ENCODE measurements around the gene GCSAML.
"Not testable (repeated sequence)": the region's sequence is repeated elsewhere in the genome, so short reads cannot be mapped to it uniquely, and the experiment has no call there.

Gene GCSAML

DNA sequence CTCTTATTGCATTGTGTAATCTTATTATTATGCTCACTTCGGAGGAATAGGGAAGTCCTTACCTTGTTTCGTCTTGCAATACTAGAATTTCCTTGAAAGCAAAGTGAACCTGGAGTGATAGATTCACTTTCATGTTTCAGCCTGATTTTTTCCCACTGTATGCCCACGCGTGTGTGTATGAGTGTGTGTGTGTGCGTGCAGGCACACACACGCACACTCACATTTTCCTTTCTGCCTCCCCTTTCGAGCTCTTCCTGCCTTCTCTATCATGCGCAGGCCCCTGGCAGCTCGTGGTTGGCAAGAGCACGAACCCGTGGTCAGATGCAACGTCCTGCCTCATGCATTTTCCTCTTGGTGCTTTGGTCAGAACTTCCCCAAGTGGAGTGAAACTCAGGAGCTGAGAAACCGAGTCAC lies at the start of gene GCSAML:
TSS of gene GCSAML (plus strand) at position 366 of the 414 bp plus-strand sequence. CDS start 58 bp downstream, outside the sequence.
- FAIRE-seq, result no peak

- no peak for FAIRE-seq
Measured at GRCh38 chr1:247500865-247501264, 48.1 kb upstream of the GCSAML start.

- FAIRE-seq, result no peak
Measured at GRCh38 chr1:247506831-247507230, 42.1 kb upstream of the GCSAML start.

DNA sequence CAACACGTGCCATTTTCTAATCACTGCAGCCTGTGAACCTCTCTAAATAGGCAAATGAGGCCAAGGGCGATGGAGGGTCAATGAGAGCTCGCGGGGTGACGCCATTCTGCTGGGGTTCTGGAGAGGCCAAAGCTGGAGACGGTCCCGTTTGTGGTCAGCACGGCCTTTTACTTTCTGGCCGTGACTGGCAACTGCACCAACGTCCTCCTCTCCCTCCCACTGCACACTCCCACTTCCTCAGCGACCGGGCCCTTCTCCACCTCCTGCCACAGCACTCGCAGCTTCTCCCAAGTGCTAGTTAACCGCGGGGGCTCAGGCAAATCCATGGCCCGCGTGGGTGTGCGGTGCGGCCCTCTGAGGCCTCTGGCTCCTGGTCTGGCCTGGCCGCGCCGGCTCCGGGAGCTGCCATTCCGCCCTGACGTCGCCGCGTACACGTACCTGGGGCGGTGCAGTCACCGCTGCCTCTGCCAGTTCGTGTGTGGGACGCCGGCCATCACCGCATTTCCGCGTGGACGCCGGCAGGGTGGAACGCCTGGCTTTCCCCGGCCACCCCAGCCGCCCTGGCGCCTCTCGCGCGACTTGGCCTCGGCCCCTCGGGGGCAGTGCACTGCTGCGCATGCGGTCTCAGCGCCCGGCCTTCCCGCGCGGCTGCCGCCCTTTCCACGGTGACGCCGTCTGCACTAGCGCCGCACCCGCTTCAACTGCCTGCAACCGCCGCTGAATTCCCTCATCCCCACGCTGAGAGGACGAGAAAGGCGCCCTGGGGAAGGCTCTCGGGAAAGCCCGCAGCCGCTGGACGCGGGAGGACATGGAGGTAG lies 30.9 kb upstream of the GCSAML start:
- FAIRE-seq, result no peak

DNA sequence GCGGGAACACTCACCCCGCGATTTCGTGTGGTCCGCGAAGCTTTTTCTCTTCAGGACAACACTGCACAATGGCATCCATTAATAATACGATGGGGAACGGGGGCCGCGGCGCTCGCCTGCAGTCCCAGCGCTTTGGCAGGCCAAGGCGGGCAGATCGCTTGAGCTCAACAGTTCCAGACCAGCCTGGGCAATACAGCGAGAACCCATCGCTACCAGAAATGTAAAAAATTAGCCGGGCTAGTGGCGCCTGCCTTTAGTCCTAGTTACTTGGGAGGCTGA lies 30.4 kb upstream of the GCSAML start:
- no peak for FAIRE-seq

DNA sequence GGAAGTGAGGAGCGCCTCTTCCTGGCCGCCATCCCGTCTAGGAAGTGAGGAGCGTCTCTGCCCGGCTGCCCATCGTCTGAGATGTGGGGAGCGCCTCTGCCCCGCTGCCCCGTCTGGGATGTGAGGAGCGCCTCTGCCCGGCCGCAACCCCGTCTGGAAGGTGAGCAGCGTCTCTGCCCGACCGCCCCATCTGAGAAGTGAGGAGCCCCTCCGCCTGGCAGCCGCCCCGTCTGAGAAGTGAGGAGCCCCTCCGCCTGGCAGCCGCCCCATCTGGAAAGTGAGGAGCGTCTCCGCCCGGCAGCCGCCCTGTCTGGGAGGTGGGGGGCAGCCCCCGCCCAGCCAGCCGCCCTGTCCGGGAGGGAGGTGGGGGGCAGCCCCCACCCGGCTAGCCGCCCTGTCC lies 27.0 kb upstream of the GCSAML start:
- not testable (repeated sequence) for FAIRE-seq

DNA sequence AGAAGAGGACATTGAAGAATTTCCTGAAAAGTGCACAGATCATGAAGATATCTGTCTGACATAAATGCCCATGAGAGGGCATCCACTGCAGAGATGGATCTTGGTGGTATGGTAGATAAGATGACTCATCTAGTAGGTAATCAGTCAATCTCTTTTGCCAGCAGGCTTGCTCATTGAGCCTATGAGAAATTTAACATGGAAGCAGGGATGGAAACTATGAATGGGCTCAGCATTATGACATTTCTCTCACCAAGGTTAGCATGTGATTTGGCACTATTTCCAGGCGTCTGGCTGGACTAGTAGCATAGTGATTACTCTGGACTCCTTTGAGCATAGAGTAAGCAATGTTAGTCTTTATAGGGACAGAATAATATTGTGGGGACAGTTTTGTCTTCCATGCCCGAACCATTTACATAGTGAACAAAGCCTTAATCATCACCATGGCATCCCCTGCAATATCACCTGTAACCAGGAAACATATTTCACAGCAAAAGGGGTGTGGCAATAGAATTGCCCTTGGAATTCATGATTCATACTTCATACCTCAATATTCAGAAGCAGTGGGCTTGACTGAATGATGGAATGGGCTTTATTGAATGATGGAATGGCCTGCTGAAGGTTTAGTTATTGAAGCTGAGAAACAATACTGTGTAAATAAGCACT lies 20.0 kb upstream of the GCSAML start:
- FAIRE-seq, result no peak

- FAIRE-seq, result no peak
Measured at GRCh38 chr1:247529771-247530355, 19.1 kb upstream of the GCSAML start.

GRCh38 chr1:247530785-247531184 lies 18.1 kb upstream of the GCSAML start:
- FAIRE-seq, result no peak

DNA sequence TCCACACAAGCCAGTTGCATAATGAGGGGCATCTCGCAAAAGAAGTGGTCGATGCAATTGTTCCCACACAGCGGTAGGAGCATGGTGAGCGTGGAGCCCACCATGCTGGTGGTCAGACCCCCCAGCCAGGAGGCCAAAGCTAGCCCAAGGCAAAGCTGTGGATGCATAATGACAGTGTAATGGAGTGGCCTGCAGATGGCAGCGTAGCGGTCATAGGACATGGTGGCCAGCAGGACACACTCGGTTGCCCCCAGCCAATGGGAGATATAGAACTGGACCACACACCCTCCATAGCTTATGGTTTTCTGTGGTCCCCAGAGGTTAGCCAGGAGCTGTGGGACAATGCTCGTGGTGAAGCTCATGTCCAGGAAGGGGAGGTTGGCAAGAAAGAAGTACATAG lies 17.0 kb upstream of the GCSAML start:
- FAIRE-seq, result no peak

GRCh38 chr1:247535402-247535801 lies 13.5 kb upstream of the GCSAML start:
- no peak for FAIRE-seq

DNA sequence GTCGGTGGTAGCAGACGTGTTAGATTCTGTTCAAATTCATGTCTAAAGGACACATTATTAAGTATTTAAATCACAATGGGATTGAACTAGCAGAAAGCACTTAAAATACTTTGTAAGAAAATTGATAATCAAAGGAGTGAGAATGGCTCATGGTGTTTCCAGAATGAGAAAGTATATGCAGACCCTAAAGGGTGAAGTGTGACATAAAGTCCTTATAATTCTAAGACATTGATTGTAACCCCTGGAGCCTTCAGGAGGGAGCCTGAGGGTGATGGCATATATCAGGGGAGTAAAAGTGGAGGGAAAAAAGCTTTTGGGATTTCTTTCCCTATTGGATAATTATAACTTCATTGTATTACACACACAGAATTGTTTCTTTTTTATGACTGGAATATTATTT lies 12.6 kb upstream of the GCSAML start, which contains the start of gene OR2C3:
TSS of gene OR2C3 (minus strand) at position 101 of the 400 bp plus-strand sequence. CDS start 3,929 bp downstream, outside the sequence.
- no peak for FAIRE-seq

DNA sequence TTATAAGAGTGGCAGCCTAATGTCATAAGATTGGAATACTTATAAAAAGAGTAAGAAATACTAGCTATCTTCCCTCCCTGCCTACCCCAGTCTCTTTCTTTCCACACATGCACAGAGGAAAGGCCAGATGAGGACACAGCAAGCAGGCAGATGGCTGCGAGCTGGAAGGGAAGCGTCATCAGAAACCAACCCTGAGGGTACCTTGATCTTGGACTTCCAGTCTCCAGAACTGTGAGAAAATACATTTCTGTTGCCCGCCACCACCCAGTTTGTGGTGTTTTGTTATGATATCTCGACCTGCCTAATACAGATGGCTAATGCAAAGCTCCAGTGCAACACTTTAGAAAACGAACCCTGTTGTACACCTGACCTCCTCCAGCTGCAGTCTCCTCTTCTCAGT lies 10.4 kb upstream of the GCSAML start:
- no peak for FAIRE-seq

GRCh38 chr1:247539215-247539614 lies 9.7 kb upstream of the GCSAML start:
- FAIRE-seq, result no peak

DNA sequence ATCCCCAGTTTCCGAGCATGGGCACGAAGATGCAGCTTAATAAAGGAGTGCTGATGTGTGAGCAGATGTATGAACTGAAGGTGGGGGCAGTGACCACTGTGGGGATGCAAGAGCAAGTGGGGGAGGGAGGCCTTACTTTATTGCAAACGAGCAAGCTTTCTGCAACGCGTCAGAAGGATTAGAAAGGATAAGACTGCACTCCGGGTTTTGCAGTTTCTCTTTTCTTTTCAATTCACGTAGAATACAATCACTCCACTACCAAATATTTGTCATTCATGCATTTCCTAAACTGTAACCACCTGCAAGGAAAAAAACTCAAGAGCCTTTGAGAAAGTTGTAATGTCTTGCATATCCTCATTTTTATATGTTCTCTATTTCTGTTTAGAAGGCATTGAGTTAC lies 8.4 kb upstream of the GCSAML start:
- FAIRE-seq, result no peak

GRCh38 chr1:247542811-247543210 lies 6.1 kb upstream of the GCSAML start:
- FAIRE-seq, result no peak

DNA sequence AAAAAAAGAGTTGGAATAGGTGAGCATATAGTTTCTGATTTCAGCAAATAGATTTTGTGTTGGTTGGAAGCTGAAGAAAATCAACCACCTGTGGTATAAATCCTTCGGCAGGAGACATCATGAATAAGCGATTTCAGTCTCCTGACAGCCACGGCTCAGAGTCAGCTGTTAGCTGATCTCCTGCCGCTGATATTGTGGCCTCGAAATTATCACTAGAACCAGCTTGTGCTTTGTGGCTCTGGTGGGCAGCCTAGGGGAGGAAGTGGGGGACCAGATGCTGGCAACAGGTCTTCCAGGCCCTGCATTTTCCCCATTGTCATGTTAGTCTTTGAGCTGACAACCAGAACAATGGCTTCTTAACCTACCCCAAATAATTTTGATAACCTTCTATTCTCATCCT lies 842 bp upstream of the GCSAML start:
- no peak for FAIRE-seq

DNA sequence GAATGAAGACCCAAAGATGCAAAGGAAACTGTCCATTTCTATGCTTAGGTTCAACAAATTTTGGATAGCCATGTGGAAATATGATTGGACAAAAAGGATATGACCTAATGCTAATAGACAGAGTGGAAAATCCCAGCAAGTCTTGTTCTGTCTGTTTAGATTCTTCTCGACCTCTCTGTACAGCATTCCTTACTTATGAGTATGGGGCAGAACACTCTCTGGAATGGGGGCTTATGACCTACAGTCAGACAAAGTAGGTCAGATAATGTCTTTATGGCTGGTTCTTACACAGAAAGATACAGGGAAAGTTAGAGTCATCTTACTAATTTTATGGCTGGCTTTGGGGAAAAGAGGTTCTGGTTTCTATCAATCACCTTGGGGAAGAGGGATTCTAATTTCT lies 2.8 kb downstream of the GCSAML start:
- no peak for FAIRE-seq

DNA sequence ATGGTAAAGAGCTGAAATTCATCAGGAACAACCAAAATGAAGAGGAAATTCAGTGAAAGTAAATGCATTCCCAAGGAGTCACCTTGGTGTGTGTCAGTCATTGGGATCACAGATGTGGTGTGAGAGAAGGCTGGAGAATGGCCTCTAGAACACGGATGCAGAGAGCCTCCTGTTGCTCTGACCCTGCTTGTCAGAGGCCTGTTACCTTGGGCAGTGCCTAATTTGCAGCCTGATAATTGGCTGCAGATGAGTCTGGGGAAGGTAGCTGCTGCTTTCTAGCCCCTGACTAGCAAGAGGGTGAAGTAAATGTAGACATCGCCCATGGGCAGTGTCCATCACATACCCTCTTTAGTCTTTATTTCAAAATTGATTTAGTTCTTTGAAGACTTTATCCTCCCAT lies 3.3 kb downstream of the GCSAML start:
- no peak for FAIRE-seq

DNA sequence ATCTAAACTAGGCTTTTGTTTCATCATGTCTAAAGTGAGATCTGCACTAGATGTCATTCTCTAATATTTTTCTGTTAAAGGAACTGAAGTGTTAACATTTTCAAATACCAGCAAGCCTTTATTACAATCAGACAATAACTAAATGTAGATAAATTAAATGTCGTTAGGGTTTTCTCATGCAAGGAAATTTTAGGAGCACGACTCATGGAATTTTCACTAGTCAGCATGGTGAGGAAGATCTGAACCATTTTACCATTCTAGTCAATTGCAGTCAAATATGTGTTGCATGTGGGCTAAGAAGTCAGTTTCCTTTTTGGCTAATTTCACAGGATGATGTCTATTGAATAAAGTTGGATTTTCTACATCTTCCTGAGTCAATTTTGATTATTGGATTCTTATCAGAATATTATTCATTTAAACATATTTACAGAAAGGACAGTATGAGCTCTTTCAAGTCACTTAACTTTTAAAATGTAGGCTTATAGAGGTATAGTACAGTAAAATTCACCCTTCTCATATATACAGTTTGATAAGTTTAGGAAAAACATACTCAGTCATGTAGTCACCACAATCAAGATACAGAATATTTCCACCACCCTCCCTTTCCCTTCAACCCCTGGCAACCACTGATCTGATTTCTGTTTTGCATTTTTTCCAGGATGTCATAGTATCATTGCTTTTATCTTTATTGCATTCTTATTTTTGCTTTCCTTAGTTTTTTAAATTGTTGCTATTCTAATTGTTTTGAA lies 9.2 kb downstream of the GCSAML start:
- FAIRE-seq, result no peak

DNA sequence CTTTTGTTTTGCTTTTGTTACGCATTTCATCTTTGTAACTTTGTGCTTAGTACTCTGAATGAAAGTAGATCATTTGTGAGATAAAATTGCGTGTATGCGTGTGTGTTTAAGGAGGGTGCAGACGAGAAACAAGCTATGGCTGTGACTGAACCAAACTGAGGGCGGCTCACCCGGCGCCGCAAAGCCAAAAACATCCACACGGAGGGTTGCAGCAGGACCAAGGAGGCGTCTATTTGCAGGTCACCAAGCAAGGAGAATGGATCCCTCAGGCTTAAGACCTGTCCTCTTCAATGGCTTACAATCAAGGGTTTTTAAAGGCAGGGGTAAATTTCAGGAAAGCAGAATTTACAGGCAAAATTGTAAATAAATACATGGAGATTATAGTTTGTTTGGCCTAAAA lies 12.8 kb downstream of the GCSAML start:
- FAIRE-seq, result no peak

GRCh38 chr1:247562198-247562597 lies 13.3 kb downstream of the GCSAML start:
- FAIRE-seq, result no peak

DNA sequence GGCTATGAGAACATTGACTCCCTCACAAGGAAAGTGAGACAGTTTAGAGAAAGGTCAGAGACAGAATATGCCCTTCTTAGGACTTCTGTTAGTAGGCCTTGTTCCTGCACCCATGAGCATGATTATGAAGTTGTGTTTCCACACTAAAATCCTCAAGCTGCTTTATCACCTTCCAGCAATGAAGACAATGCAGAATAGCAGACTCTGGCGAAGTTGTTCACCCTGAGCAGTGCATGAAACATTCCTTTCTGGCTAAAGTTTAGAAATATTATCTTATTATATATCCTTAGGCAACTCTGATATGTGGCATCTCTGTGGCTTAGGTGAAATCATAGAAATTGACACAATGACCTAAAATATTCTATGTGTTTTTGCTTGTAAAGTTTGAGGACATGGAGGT lies 25.3 kb downstream of the GCSAML start:
- no peak for FAIRE-seq

Data from colon (tissue), 2 donors.